GM12878 (cell line): ENCODE data around the gene BICRAL. TPM values are rescaled to one million over a fixed set of nuclear protein-coding genes. Genes with fewer than 3 reads are reported as not detected.

Experiments
- CEBPB ChIP-seq, 2 experiments: fragments of 150-350 bp in 1 of 2; IDR thresholded peaks; 2 replicates each; pipeline ENCODE4 v1.6.1; 2012 to 2014; ENCODE audit warnings: low read depth in 2 of 2, low read length in 2 of 2, borderline replicate concordance in 1 of 2, inconsistent platforms in 1 of 2
- CEBPZ ChIP-seq: fragments of 150-350 bp; IDR thresholded peaks from 2 replicates; pipeline ENCODE4 v1.6.1; 2016; ENCODE audit warnings: low read depth, low read length
- CHD1 ChIP-seq: IDR thresholded peaks from 2 replicates; pipeline ENCODE4 v1.6.1; 2012; ENCODE audit warnings: low read depth, low read length, improper control_type of control experiment
- FOS ChIP-seq: IDR thresholded peaks from 3 replicates; pipeline ENCODE4 v1.6.1; 2011; ENCODE audit warnings: borderline replicate concordance; ENCODE audit not compliant: insufficient read length; ENCODE audit errors: extremely low read depth
- FOXM1 ChIP-seq: IDR thresholded peaks from 2 replicates; pipeline ENCODE4 v1.6.1; 2012; ENCODE audit warnings: low read depth, mild to moderate bottlenecking, inconsistent platforms, low read length, moderate library complexity
- HDAC6 ChIP-seq: fragments of 200-600 bp; sonication (generic); IDR thresholded peaks from one replicate; pipeline ENCODE4 v1.8.0; 2017; ENCODE audit warnings: antibody characterized with exemption; ENCODE audit not compliant: unreplicated experiment
- KAT2A ChIP-seq: conservative IDR thresholded peaks from 2 replicates; pipeline ENCODE4 v1.6.1; 2011; ENCODE audit warnings: low read depth, low read length; ENCODE audit not compliant: control insufficient read depth
- MEF2B ChIP-seq: fragments of 450-650 bp; IDR thresholded peaks from 2 replicates; pipeline ENCODE4 v1.6.1; 2018; ENCODE audit warnings: mild to moderate bottlenecking, moderate library complexity; ENCODE audit not compliant: partially characterized antibody, poor library complexity, severe bottlenecking
- MYC ChIP-seq: IDR thresholded peaks from 2 replicates; pipeline ENCODE4 v1.6.1; 2011; ENCODE audit warnings: mild to moderate bottlenecking, low read length, moderate library complexity, inconsistent platforms; ENCODE audit not compliant: insufficient read depth, insufficient replicate concordance, insufficient read length, severe bottlenecking
- NBN ChIP-seq: fragments of 450-650 bp; IDR thresholded peaks from 2 replicates; pipeline ENCODE4 v1.6.1; 2016
- NFYA ChIP-seq: IDR thresholded peaks from 2 replicates; pipeline ENCODE4 v1.6.1; 2011; ENCODE audit warnings: low read depth, mild to moderate bottlenecking, low read length, improper control_type of control experiment, borderline replicate concordance
- SIN3A ChIP-seq: IDR thresholded peaks from 2 replicates; pipeline ENCODE4 v1.6.1; 2012; ENCODE audit warnings: low read depth, low read length, improper control_type of control experiment
- polyA plus RNA-seq, 11 experiments: library from polyadenylated mRNA; depleted of rRNA in 4 of 11; unstranded in 6 of 11; stranded (reverse) in 5 of 11; fragments of >200 nt; fragmentation: Nextera tagmentation in 4 of 11; fragmentation: Illumina TruSeq in 1 of 11; extraction: Ambion mirVana in 4 of 11; extraction: Trizol in 1 of 11; gene quantifications; 1 replicate in 1 of 11; 2 replicates in 10 of 11; pipeline versions ENCODE4 v1.2.1 to v1.2.3, GENCODE V29; 2011 to 2016; ENCODE audit warnings: inconsistent platforms in 2 of 11, missing spikeins in 2 of 11, low read depth in 1 of 11
- total RNA-seq, 4 experiments: library from RNA; depleted of rRNA in 3 of 4; stranded (reverse); fragments of >200 nt in 3 of 4; fragmentation: Illumina TruSeq in 1 of 4; extraction: Trizol in 1 of 4; gene quantifications; 2 replicates each; pipeline versions ENCODE4 v1.2.1 to v1.2.3, GENCODE V29; 2013 to 2021
- TF ChIP-seq, protein P1 (sequence below): fragments of 450-650 bp; IDR thresholded peaks from 2 replicates; pipeline ENCODE4 v1.6.1; 2018; ENCODE audit warnings: borderline replicate concordance, mild to moderate bottlenecking; ENCODE audit not compliant: partially characterized antibody
- TF ChIP-seq, protein P2 (sequence below): IDR thresholded peaks from 2 replicates; pipeline ENCODE4 v1.6.1; 2012; ENCODE audit warnings: mild to moderate bottlenecking, low read depth, low read length
- TF ChIP-seq, protein P3 (sequence below): fragments of 450-650 bp; IDR thresholded peaks from 2 replicates; pipeline ENCODE4 v1.6.1; 2017; ENCODE audit warnings: low read depth, mild to moderate bottlenecking, moderate library complexity

BICRAL gene
- total and polyA plus RNA-seq, 10 of the 15 experiments (the other 5 are each of a cell fraction or from before 2014, with no cell fraction given): 1.9 to 16.6 (median 8.5) TPM

DNA sequence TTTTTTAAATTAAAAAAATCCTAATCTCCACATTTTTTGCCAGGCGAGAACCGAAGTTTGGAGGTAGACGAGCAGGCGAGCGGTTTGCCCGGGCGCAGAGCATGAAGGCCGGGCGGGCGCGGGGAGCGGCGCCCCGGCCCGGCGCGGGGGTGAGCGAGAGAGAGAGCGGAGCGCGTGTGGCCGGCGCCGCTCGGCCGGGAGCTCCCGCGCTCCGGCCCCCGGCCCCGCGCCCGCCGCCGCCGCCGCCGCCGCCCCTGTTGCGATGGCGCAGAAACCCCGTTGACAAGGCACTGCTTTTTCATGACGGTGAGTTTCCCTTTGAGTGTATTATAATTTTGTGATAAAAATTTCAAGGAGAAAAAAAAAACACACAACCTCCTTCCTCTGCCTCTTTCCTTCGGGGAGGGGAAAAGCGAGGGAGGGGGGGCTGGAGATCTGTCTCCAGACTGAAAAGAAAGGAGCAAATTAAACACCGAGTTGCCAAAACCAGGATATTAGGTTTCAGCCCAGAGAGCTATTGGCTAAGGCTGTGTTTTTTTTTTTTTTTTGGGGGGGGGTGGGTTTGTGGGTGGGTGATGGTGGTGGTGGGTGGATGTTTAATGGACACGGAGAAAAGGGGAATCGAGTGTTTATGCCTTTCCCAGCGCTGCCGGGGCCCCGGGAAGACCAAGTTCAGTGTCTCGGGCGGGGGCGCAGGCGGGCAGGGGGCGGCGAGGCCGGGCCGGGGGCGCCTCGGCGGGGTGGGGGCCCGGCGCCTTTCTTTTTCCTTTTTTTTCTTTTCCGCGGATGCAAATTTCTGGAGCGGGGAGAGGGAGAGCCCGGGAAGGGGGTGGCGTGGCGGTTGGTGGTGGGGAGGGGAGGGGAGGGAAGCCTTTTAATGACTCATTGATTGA, at the start of gene BICRAL (continued):
- TF ChIP-seq, protein P1, sequence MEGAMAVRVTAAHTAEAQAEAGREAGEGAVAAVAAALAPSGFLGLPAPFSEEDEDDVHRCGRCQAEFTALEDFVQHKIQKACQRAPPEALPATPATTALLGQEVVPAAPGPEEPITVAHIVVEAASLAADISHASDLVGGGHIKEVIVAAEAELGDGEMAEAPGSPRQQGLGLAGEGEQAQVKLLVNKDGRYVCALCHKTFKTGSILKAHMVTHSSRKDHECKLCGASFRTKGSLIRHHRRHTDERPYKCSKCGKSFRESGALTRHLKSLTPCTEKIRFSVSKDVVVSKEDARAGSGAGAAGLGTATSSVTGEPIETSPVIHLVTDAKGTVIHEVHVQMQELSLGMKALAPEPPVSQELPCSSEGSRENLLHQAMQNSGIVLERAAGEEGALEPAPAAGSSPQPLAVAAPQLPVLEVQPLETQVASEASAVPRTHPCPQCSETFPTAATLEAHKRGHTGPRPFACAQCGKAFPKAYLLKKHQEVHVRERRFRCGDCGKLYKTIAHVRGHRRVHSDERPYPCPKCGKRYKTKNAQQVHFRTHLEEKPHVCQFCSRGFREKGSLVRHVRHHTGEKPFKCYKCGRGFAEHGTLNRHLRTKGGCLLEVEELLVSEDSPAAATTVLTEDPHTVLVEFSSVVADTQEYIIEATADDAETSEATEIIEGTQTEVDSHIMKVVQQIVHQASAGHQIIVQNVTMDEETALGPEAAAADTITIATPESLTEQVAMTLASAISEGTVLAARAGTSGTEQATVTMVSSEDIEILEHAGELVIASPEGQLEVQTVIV: no peak
- TF ChIP-seq KAT2A (no peak), FOXM1 (no peak), SIN3A (no peak), CHD1 (no peak), FOS (no peak), NBN (no peak), MEF2B (no peak), MYC (no peak), CEBPZ (no peak), NFYA (no peak), HDAC6 (no peak), CEBPB (IDR thresholded peaks at IDR 0.05; ENCODE audit: borderline replicate concordance in 1 of 2, low read depth in 2 of 2, low read length in 2 of 2) (no peak)
- TF ChIP-seq, protein P2, sequence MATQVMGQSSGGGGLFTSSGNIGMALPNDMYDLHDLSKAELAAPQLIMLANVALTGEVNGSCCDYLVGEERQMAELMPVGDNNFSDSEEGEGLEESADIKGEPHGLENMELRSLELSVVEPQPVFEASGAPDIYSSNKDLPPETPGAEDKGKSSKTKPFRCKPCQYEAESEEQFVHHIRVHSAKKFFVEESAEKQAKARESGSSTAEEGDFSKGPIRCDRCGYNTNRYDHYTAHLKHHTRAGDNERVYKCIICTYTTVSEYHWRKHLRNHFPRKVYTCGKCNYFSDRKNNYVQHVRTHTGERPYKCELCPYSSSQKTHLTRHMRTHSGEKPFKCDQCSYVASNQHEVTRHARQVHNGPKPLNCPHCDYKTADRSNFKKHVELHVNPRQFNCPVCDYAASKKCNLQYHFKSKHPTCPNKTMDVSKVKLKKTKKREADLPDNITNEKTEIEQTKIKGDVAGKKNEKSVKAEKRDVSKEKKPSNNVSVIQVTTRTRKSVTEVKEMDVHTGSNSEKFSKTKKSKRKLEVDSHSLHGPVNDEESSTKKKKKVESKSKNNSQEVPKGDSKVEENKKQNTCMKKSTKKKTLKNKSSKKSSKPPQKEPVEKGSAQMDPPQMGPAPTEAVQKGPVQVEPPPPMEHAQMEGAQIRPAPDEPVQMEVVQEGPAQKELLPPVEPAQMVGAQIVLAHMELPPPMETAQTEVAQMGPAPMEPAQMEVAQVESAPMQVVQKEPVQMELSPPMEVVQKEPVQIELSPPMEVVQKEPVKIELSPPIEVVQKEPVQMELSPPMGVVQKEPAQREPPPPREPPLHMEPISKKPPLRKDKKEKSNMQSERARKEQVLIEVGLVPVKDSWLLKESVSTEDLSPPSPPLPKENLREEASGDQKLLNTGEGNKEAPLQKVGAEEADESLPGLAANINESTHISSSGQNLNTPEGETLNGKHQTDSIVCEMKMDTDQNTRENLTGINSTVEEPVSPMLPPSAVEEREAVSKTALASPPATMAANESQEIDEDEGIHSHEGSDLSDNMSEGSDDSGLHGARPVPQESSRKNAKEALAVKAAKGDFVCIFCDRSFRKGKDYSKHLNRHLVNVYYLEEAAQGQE: no peak
- TF ChIP-seq, protein P3, sequence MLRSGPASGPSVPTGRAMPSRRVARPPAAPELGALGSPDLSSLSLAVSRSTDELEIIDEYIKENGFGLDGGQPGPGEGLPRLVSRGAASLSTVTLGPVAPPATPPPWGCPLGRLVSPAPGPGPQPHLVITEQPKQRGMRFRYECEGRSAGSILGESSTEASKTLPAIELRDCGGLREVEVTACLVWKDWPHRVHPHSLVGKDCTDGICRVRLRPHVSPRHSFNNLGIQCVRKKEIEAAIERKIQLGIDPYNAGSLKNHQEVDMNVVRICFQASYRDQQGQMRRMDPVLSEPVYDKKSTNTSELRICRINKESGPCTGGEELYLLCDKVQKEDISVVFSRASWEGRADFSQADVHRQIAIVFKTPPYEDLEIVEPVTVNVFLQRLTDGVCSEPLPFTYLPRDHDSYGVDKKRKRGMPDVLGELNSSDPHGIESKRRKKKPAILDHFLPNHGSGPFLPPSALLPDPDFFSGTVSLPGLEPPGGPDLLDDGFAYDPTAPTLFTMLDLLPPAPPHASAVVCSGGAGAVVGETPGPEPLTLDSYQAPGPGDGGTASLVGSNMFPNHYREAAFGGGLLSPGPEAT: no peak
